ENCODE results near the gene BATF2. TPM values are rescaled to one million over a fixed set of nuclear protein-coding genes. Genes with fewer than 3 reads are reported as not detected.

BATF2 gene
- polyA plus RNA-seq, 1 experiment, result 1.5 TPM

- peaks cover 15% of the 10 kb centered on the region for H3K36me3 ChIP-seq (ENCODE audit: control insufficient read depth, insufficient read depth, low read length)
- no peak for TF ChIP-seq CTCF (IDR thresholded peaks at IDR 0.05; ENCODE audit: insufficient read depth, low read depth, low read length)
- H3K27me3 ChIP-seq (ENCODE audit: control insufficient read depth, insufficient read depth, low read length), result no peaks in the 10 kb centered on the region
- ChIA-PET POLR2A (no interaction called here), CTCF (interaction anchor here (0.7 to 1.3 kb wide), 5 partner anchors 12 to 123 kb away, joined by 3 read pairs; partner anchors contain the start of gene ZNHIT2)
- peak; percentile 81 for DNase-seq (ENCODE audit: low read depth)
- H3K4me3 ChIP-seq (ENCODE audit: low read depth, low read length), result peak within 1 kb of the TSS; percentile 68
These were observed 44.3 kb upstream of the BATF2 start, which contains the start of gene SAC3D1 for GRCh38 chr11:65040847-65041622. TSS of gene SAC3D1 (plus strand) at chr11:65041210. CDS start at chr11:65041293, 83 bp downstream.

GRCh38 chr11:65040520-65040846 is 43.7 kb upstream of the BATF2 start:
- no peak for DNase-seq (ENCODE audit: low read depth)
- Histone ChIP-seq H3K4me3 (ENCODE audit: low read depth, low read length) (peak overlapping the region; percentile 68), H3K27me3 (ENCODE audit: control insufficient read depth, insufficient read depth, low read length) (no peaks in the 10 kb centered on the region), H3K36me3 (ENCODE audit: control insufficient read depth, insufficient read depth, low read length) (peaks cover 20% of the 10 kb centered on the region)
- POLR2A ChIA-PET, result no interaction called here
- CTCF ChIA-PET, result interaction anchor here (0.7 to 1.0 kb wide), 4 partner anchors 11 to 122 kb away, joined by 3 read pairs; no protein-coding TSS in a partner anchor
- TF ChIP-seq CTCF (IDR thresholded peaks at IDR 0.05; ENCODE audit: insufficient read depth, low read depth, low read length), result no peak

GRCh38 chr11:65036931-65037330 is 40.2 kb upstream of the BATF2 start:
- H3K27me3 ChIP-seq (ENCODE audit: control insufficient read depth, insufficient read depth, low read length), result no peaks in the 10 kb centered on the region
- TF ChIP-seq CTCF (IDR thresholded peaks at IDR 0.05; ENCODE audit: insufficient read depth, low read depth, low read length), result no peak
- H3K36me3 ChIP-seq (ENCODE audit: control insufficient read depth, insufficient read depth, low read length), result peaks cover 22% of the 10 kb centered on the region
- no peak overlapping the region for H3K4me3 ChIP-seq (ENCODE audit: low read depth, low read length)
- DNase-seq (ENCODE audit: low read depth), result no peak
- CTCF ChIA-PET, result interaction anchor here (0.6 to 0.9 kb wide), 2 partner anchors 22 to 76 kb away, joined by 3 to 4 read pairs; no protein-coding TSS in a partner anchor
- POLR2A ChIA-PET, result no interaction called here

- no peak for TF ChIP-seq CTCF (IDR thresholded peaks at IDR 0.05; ENCODE audit: insufficient read depth, low read depth, low read length)
- Histone ChIP-seq H3K4me3 (ENCODE audit: low read depth, low read length) (no peak overlapping the region), H3K36me3 (ENCODE audit: control insufficient read depth, insufficient read depth, low read length) (peaks cover 22% of the 10 kb centered on the region), H3K27me3 (ENCODE audit: control insufficient read depth, insufficient read depth, low read length) (no peaks in the 10 kb centered on the region)
- ChIA-PET POLR2A (no interaction called here), CTCF (no interaction called here)
- no peak for DNase-seq (ENCODE audit: low read depth)
These were observed 38.8 kb upstream of the BATF2 start for GRCh38 chr11:65035579-65035978.

- DNase-seq (ENCODE audit: low read depth), result no peak
- CTCF ChIA-PET, result no interaction called here
- Histone ChIP-seq H3K36me3 (ENCODE audit: control insufficient read depth, insufficient read depth, low read length) (peaks cover 21% of the 10 kb centered on the region), H3K27me3 (ENCODE audit: control insufficient read depth, insufficient read depth, low read length) (no peaks in the 10 kb centered on the region), H3K4me3 (ENCODE audit: low read depth, low read length) (no peak overlapping the region)
- no peak for TF ChIP-seq CTCF (IDR thresholded peaks at IDR 0.05; ENCODE audit: insufficient read depth, low read depth, low read length)
- POLR2A ChIA-PET, result no interaction called here
These were observed 37.7 kb upstream of the BATF2 start for GRCh38 chr11:65034423-65034822.
